Measurements from ENCODE around the gene ZBTB16. TPM values are rescaled to one million over a fixed set of nuclear protein-coding genes. Genes with fewer than 3 reads are reported as not detected.

Gene ZBTB16
- total RNA-seq, 1 donor from 2014 or later, result 17.7 TPM

GRCh38 chr11:114158421-114158820 lies 98.9 kb downstream of the ZBTB16 start:
- DNase-seq (ENCODE audit: low spot score), result no peak
- peaks cover 30% of the 10 kb centered on the region for H3K4me1 ChIP-seq
- H3K27ac ChIP-seq, result no peak overlapping the region
- TF ChIP-seq CTCF (IDR thresholded peaks at IDR 0.05) (no peak), EZH2 (IDR thresholded peaks at IDR 0.05) (no peak), EZH2phosphoT487 (IDR thresholded peaks at IDR 0.05) (no peak)
- no peaks in the 10 kb centered on the region for H3K79me2 ChIP-seq (ENCODE audit: low read depth)
- H3K4me3 ChIP-seq, result no peak overlapping the region
- peaks cover 29% of the 10 kb centered on the region for H3K36me3 Mint-ChIP-seq
- H3K27ac Mint-ChIP-seq, result no peak overlapping the region
- H2AFZ ChIP-seq (replicated peaks), result no peak overlapping the region
- H4K20me1 ChIP-seq (ENCODE audit: low read depth), result peaks cover 14% of the 10 kb centered on the region
- H3K9ac ChIP-seq, result no peak overlapping the region
- no peaks in the 10 kb centered on the region for H3K9me3 ChIP-seq (ENCODE audit: low read depth)
- peaks cover 4% of the 10 kb centered on the region for H3K27me3 Mint-ChIP-seq (ENCODE audit: insufficient read depth, low read depth)
- H3F3A ChIP-seq (ENCODE audit: low read depth), result no peaks in the 10 kb centered on the region
- no peak overlapping the region for H3K4me2 ChIP-seq
- no peaks in the 10 kb centered on the region for H3K36me3 ChIP-seq
- no peaks in the 10 kb centered on the region for H3K9me3 Mint-ChIP-seq
- H3K27me3 ChIP-seq, result no peaks in the 10 kb centered on the region
- peaks cover 57% of the 10 kb centered on the region for H3K4me1 Mint-ChIP-seq
- H3K4me3 Mint-ChIP-seq, result no peak overlapping the region

GRCh38 chr11:114158886-114159285 lies 99.4 kb downstream of the ZBTB16 start:
- no peaks in the 10 kb centered on the region for H3F3A ChIP-seq (ENCODE audit: low read depth)
- H3K4me1 ChIP-seq, result peaks cover 35% of the 10 kb centered on the region
- H3K4me1 Mint-ChIP-seq, result peaks cover 61% of the 10 kb centered on the region
- peaks cover 18% of the 10 kb centered on the region for H4K20me1 ChIP-seq (ENCODE audit: low read depth)
- peaks cover 25% of the 10 kb centered on the region for H3K36me3 Mint-ChIP-seq
- H3K27ac ChIP-seq, result no peak overlapping the region
- H3K79me2 ChIP-seq (ENCODE audit: low read depth), result no peaks in the 10 kb centered on the region
- peaks cover 4% of the 10 kb centered on the region for H3K27me3 Mint-ChIP-seq (ENCODE audit: insufficient read depth, low read depth)
- H3K27me3 ChIP-seq, result no peaks in the 10 kb centered on the region
- no peak overlapping the region for H3K4me3 ChIP-seq
- no peak for TF ChIP-seq CTCF (IDR thresholded peaks at IDR 0.05)
- TF ChIP-seq EZH2phosphoT487 (IDR thresholded peaks at IDR 0.05), result no peak
- TF ChIP-seq EZH2 (IDR thresholded peaks at IDR 0.05), result no peak
- no peak for DNase-seq (ENCODE audit: low spot score)
- H3K9ac ChIP-seq, result no peak overlapping the region
- H3K27ac Mint-ChIP-seq, result no peak overlapping the region
- no peaks in the 10 kb centered on the region for H3K9me3 ChIP-seq (ENCODE audit: low read depth)
- no peaks in the 10 kb centered on the region for H3K36me3 ChIP-seq
- H3K4me2 ChIP-seq, result no peak overlapping the region
- H3K4me3 Mint-ChIP-seq, result no peak overlapping the region
- no peaks in the 10 kb centered on the region for H3K9me3 Mint-ChIP-seq
- no peak overlapping the region for H2AFZ ChIP-seq (replicated peaks)

GRCh38 chr11:114159320-114159719 lies 99.8 kb downstream of the ZBTB16 start:
- H3K9ac ChIP-seq, result no peak overlapping the region

More at GRCh38 chr11:114159320-114159719, 99.8 kb downstream of the ZBTB16 start:
- Mint-ChIP-seq H3K27me3 (ENCODE audit: insufficient read depth, low read depth) (peaks cover 4% of the 10 kb centered on the region), H3K4me3 (peak overlapping the region; percentile 46), H3K9me3 (no peaks in the 10 kb centered on the region), H3K27ac (peak overlapping the region; percentile 79), H3K36me3 (peaks cover 25% of the 10 kb centered on the region), H3K4me1 (peaks cover 66% of the 10 kb centered on the region)
- no peaks in the 10 kb centered on the region for H3K27me3 ChIP-seq
- H3K27ac ChIP-seq, result no peak overlapping the region
- no peak for DNase-seq (ENCODE audit: low spot score)
- no peaks in the 10 kb centered on the region for H3K79me2 ChIP-seq (ENCODE audit: low read depth)
- no peaks in the 10 kb centered on the region for H3K9me3 ChIP-seq (ENCODE audit: low read depth)
- H2AFZ ChIP-seq (replicated peaks), result no peak overlapping the region
- H4K20me1 ChIP-seq (ENCODE audit: low read depth), result peaks cover 23% of the 10 kb centered on the region
- H3K4me2 ChIP-seq, result no peak overlapping the region
- H3K4me1 ChIP-seq, result peaks cover 35% of the 10 kb centered on the region
- no peak overlapping the region for H3K4me3 ChIP-seq
- no peaks in the 10 kb centered on the region for H3F3A ChIP-seq (ENCODE audit: low read depth)
- no peak for TF ChIP-seq EZH2phosphoT487 (IDR thresholded peaks at IDR 0.05)
- no peak for TF ChIP-seq EZH2 (IDR thresholded peaks at IDR 0.05)
- TF ChIP-seq CTCF (IDR thresholded peaks at IDR 0.05), result no peak
- no peaks in the 10 kb centered on the region for H3K36me3 ChIP-seq

Data from neural progenitor cell (in vitro differentiated cells).